Activated CD4-positive, CD25-positive, alpha-beta regulatory T cell (primary cell): ENCODE results near the gene DHRS7B.
A peak's percentile ranks its signal among the peaks of the same experiment; 100 is the strongest.
"Not testable (repeated sequence)": the region's sequence is repeated elsewhere in the genome, so short reads cannot be mapped to it uniquely, and the experiment has no call there.

ENCODE experiments used
- DNase-seq, 4 experiments: peaks; one replicate each; lab custom pipeline; 2025; lab: John Stamatoyannopoulos, UW

Gene DHRS7B

GRCh38 chr17:21108651-21109050 lies 18.1 kb upstream of the DHRS7B start:
- DNase-seq = no peak

- DNase-seq = no peak
Observed at GRCh38 chr17:21113049-21113690, 13.6 kb upstream of the DHRS7B start.

GRCh38 chr17:21113716-21114115 lies 13.0 kb upstream of the DHRS7B start:
- DNase-seq = no peak

- DNase-seq = not testable (repeated sequence)
Observed at GRCh38 chr17:21114791-21115190, 12.0 kb upstream of the DHRS7B start.

- peak; percentile 19 to 55 (median 31) for DNase-seq
Observed at GRCh38 chr17:21119247-21119918, 7.4 kb upstream of the DHRS7B start.

GRCh38 chr17:21119919-21120249 lies 6.9 kb upstream of the DHRS7B start:
- no peak for DNase-seq

- no peak for DNase-seq
Observed at GRCh38 chr17:21124086-21124485, 2.7 kb upstream of the DHRS7B start.

GRCh38 chr17:21124517-21124916 lies 2.2 kb upstream of the DHRS7B start:
- DNase-seq = not testable (repeated sequence)

- peak in 2 of 4 experiments; percentile 25 to 33 for DNase-seq
Observed at GRCh38 chr17:21125862-21126261, 902 bp upstream of the DHRS7B start.

GRCh38 chr17:21127509-21128077 lies 829 bp downstream of the DHRS7B start:
- DNase-seq = no peak

- DNase-seq = no peak
Observed at GRCh38 chr17:21129023-21129681, 2.4 kb downstream of the DHRS7B start.

GRCh38 chr17:21131137-21131536 lies 4.4 kb downstream of the DHRS7B start:
- no peak for DNase-seq

GRCh38 chr17:21132428-21132827 lies 5.7 kb downstream of the DHRS7B start:
- no peak for DNase-seq

GRCh38 chr17:21134559-21134958 lies 7.8 kb downstream of the DHRS7B start:
- no peak for DNase-seq

GRCh38 chr17:21140911-21141310 lies 14.1 kb downstream of the DHRS7B start:
- DNase-seq = no peak

GRCh38 chr17:21141331-21141730 lies 14.6 kb downstream of the DHRS7B start:
- DNase-seq = no peak

GRCh38 chr17:21142065-21142464 lies 15.3 kb downstream of the DHRS7B start:
- not testable (repeated sequence) for DNase-seq

- DNase-seq = no peak
Observed at GRCh38 chr17:21143695-21144094, 16.9 kb downstream of the DHRS7B start.

- DNase-seq = not testable (repeated sequence)
Observed at GRCh38 chr17:21144299-21144698, 17.5 kb downstream of the DHRS7B start.

GRCh38 chr17:21146362-21147015 lies 19.7 kb downstream of the DHRS7B start:
- no peak for DNase-seq

- DNase-seq = no peak
Observed at GRCh38 chr17:21149621-21150020, 22.9 kb downstream of the DHRS7B start.

GRCh38 chr17:21152731-21153130 lies 26.0 kb downstream of the DHRS7B start:
- DNase-seq = no peak
